Endothelial cell (in vitro differentiated cells): ENCODE results near the gene NFIC. TPM values are rescaled to one million over a fixed set of nuclear protein-coding genes. Genes with fewer than 3 reads are reported as not detected.
A peak's percentile ranks its signal among the peaks of the same experiment; 100 is the strongest.

Experiments used
- DNase-seq: peaks from one replicate; pipeline ENCODE4 v3.0.0; 2021; ENCODE audit warnings: low spot score
- H3K27ac Mint-ChIP-seq: one replicate; pipeline ENCODE4 v1.8.0; 2021; ENCODE audit warnings: mixed read lengths, inconsistent platforms; ENCODE audit not compliant: unreplicated experiment
- H3K27me3 Mint-ChIP-seq: one replicate; pipeline ENCODE4 v1.8.0; 2021; ENCODE audit warnings: mild to moderate bottlenecking, moderate library complexity, mixed read lengths, inconsistent platforms; ENCODE audit not compliant: unreplicated experiment
- H3K36me3 Mint-ChIP-seq: one replicate; pipeline ENCODE4 v1.8.0; 2021; ENCODE audit warnings: mild to moderate bottlenecking, low read depth, mixed read lengths, inconsistent platforms; ENCODE audit not compliant: unreplicated experiment
- H3K4me1 Mint-ChIP-seq: one replicate; pipeline ENCODE4 v1.8.0; 2021; ENCODE audit warnings: mild to moderate bottlenecking, mixed read lengths, inconsistent platforms; ENCODE audit not compliant: unreplicated experiment
- H3K4me3 Mint-ChIP-seq: one replicate; pipeline ENCODE4 v1.8.0; 2021; ENCODE audit warnings: mild to moderate bottlenecking, mixed read lengths, inconsistent platforms; ENCODE audit not compliant: unreplicated experiment
- H3K9me3 Mint-ChIP-seq: one replicate; pipeline ENCODE4 v1.8.0; 2021; ENCODE audit warnings: mixed read lengths, inconsistent platforms; ENCODE audit not compliant: unreplicated experiment
- CTCF ChIP-seq: fragments of 200-600 bp; sonication (generic); IDR thresholded peaks from one replicate; pipeline ENCODE4 v1.5.0; 2021; ENCODE audit warnings: antibody characterized with exemption; ENCODE audit not compliant: unreplicated experiment
- total RNA-seq: library from RNA; stranded (reverse); fragmentation: NEBNext Ultra II Directional; extraction: Animal tissue kit (Norgen Biotek cat#: 25700); gene quantifications from one replicate; pipeline ENCODE4 v1.2.1, GENCODE V29; 2021; ENCODE audit not compliant: unreplicated experiment

Gene NFIC
- total RNA-seq, 1 donor from 2014 or later = 4.9 TPM

- peaks cover 11% of the 10 kb centered on the region for H3K4me1 Mint-ChIP-seq
- no peaks in the 10 kb centered on the region for H3K9me3 Mint-ChIP-seq
- TF ChIP-seq CTCF = no peak
- H3K27me3 Mint-ChIP-seq = peaks cover 11% of the 10 kb centered on the region
- no peak overlapping the region for H3K27ac Mint-ChIP-seq
- DNase-seq = no peak
- no peak overlapping the region for H3K4me3 Mint-ChIP-seq
- H3K36me3 Mint-ChIP-seq = peaks cover 4% of the 10 kb centered on the region
These were observed 135.4 kb downstream of the NFIC start for GRCh38 chr19:3501780-3502179.

GRCh38 chr19:3503036-3503572 lies 136.7 kb downstream of the NFIC start:
- Mint-ChIP-seq H3K9me3 (no peaks in the 10 kb centered on the region), H3K4me1 (peaks cover 17% of the 10 kb centered on the region), H3K36me3 (peaks cover under 1% of the 10 kb centered on the region), H3K4me3 (no peak overlapping the region), H3K27me3 (peaks cover 12% of the 10 kb centered on the region), H3K27ac (no peak overlapping the region)
- DNase-seq = no peak
- TF ChIP-seq CTCF = no peak

- peaks cover 8% of the 10 kb centered on the region for H3K36me3 Mint-ChIP-seq
- H3K27ac Mint-ChIP-seq = peak overlapping the region; percentile 98
- peaks cover 14% of the 10 kb centered on the region for H3K4me1 Mint-ChIP-seq
- no peak for TF ChIP-seq CTCF
- no peaks in the 10 kb centered on the region for H3K9me3 Mint-ChIP-seq
- H3K27me3 Mint-ChIP-seq = peaks cover 14% of the 10 kb centered on the region
- H3K4me3 Mint-ChIP-seq = peak overlapping the region; percentile 66
- no peak for DNase-seq
These were observed 138.4 kb downstream of the NFIC start for GRCh38 chr19:3504735-3505134.

- H3K27ac Mint-ChIP-seq = peak within 1 kb of the TSS; percentile 98
- DNase-seq = peak; percentile 99
- no peak for TF ChIP-seq CTCF
- peak within 1 kb of the TSS; percentile 96 for H3K4me3 Mint-ChIP-seq
- peaks cover 15% of the 10 kb centered on the region for H3K36me3 Mint-ChIP-seq
- H3K27me3 Mint-ChIP-seq = peaks cover 14% of the 10 kb centered on the region
- H3K4me1 Mint-ChIP-seq = peaks cover 13% of the 10 kb centered on the region
- no peaks in the 10 kb centered on the region for H3K9me3 Mint-ChIP-seq
These were observed 139.4 kb downstream of the NFIC start, which contains the start of gene FZR1 for GRCh38 chr19:3505598-3506383. TSS of gene FZR1 (plus strand) at chr19:3506311. CDS start at chr19:3522990, 16,679 bp downstream.
